ENCODE measurements around the gene GBP6. TPM values are rescaled to one million over a fixed set of nuclear protein-coding genes. Genes with fewer than 3 reads are reported as not detected.
"Not testable (repeated sequence)": the region's sequence is repeated elsewhere in the genome, so short reads cannot be mapped to it uniquely, and the experiment has no call there.

The GBP6 gene
- total RNA-seq, 3 donors from 2014 or later, result 0.09 TPM; not detected in 2

DNA sequence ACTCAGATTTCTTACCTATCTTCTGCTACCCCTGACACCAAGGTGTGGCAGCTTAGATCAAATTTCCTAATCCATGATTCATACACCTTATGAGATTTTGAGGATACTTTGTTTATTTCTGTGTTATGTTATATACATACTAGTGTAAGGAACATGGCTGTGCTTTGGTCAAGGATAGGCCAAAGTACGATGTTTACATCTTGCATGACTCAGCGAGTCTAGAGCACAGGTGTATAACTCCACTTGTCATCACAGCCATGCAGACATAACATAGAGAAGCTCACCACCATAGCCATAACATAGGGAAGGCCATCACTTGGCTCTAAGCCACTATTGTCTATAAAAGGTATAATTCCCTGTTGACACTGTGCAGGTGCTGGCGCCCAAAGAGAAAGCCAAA is 61.2 kb downstream of the GBP6 start:
- Histone ChIP-seq H3K4me3 (no peak overlapping the region), H3K36me3 (ENCODE audit: low read depth) (no peaks in the 10 kb centered on the region), H3K9me3 (no peaks in the 10 kb centered on the region), H3K4me1 (ENCODE audit: low read depth) (no peaks in the 10 kb centered on the region)
- DNase-seq (peak in 1 of 3 donors; percentile 24), ATAC-seq (peak; percentile 92)
- no peak for TF ChIP-seq CTCF (IDR thresholded peaks at IDR 0.05)
- intact Hi-C loops (cut with DNase I, micrococcal nuclease), result no loop called here

DNA sequence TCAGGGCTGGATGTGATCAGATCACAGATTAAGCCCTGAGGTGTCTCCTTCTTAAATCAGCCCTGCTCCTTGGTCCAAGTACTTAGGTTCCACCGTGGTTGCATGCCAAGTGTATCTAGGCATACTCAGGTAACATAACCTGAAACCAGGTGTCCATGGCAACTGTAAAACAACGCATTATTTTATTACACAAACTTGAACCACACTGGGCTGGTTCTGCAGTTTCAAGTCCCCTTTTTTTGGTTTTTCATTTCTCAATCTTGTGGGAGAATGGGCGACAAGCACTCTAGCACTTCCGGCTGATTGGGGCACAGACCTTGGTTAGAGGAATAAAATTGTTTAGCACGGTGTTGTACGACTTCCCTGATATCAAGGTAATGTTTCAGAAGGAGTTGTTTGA is 65.2 kb downstream of the GBP6 start:
- intact Hi-C loops (cut with DNase I, micrococcal nuclease), result no loop called here
- no peaks in the 10 kb centered on the region for H3K4me1 ChIP-seq (ENCODE audit: low read depth)
- no peaks in the 10 kb centered on the region for H3K9me3 ChIP-seq
- no peak overlapping the region for H3K4me3 ChIP-seq
- no peak for TF ChIP-seq CTCF (IDR thresholded peaks at IDR 0.05)
- no peak for ATAC-seq
- DNase-seq, result no peak
- H3K36me3 ChIP-seq (ENCODE audit: low read depth), result no peaks in the 10 kb centered on the region

DNA sequence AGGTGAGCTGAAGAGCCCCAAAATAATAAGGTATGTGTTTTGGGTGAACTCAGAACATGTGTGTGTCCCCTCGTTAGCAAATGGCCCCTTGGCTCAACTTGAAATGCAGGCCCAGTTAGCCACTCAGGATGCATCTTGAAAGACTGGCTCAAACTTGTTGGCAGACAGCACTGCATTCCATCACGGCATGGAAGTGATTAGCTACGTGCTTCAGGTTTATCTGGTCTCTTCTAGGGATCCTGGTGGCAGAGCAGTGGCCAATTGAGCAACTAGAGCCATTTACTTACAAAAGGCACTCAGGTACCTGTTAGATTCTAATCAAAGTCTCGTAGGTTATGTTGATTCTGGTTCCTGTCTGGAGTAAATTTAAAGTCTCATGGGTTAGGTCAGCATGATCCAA is 65.8 kb downstream of the GBP6 start:
- ATAC-seq, result not testable (repeated sequence)

DNA sequence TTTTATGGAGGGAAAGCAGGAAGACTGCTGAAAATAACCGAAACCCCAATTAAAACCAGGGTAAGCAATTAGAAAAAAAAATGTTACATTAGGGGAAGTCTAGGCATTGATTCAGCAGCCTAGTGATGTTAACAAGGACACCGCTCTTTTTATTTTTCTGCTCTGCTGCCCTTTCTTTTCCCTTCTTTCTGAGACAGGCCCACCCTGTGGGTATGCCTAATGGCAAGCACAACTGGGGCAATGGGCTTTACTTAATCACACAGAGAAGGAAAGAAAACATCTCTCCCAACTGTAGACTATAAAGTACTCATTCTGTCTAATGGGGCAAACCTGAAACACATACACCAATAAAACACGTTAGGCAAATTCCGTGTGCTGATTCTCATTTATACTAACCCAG is 69.6 kb downstream of the GBP6 start:
- no peak overlapping the region for H3K4me3 ChIP-seq
- intact Hi-C loops (cut with DNase I, micrococcal nuclease), result no loop called here
- ATAC-seq, result no peak
- H3K4me1 ChIP-seq (ENCODE audit: low read depth), result no peaks in the 10 kb centered on the region
- DNase-seq, result no peak
- peaks cover 4% of the 10 kb centered on the region for H3K9me3 ChIP-seq
- TF ChIP-seq CTCF (IDR thresholded peaks at IDR 0.05), result no peak
- H3K36me3 ChIP-seq (ENCODE audit: low read depth), result no peaks in the 10 kb centered on the region

More for the DNA sequence above, 65.8 kb downstream of the GBP6 start:
- H3K36me3 ChIP-seq (ENCODE audit: low read depth); H3K9me3 ChIP-seq; H3K4me1 ChIP-seq (ENCODE audit: low read depth); intact Hi-C loops (cut with DNase I, micrococcal nuclease); DNase-seq; H3K4me3 ChIP-seq: not testable (repeated sequence)

DNA sequence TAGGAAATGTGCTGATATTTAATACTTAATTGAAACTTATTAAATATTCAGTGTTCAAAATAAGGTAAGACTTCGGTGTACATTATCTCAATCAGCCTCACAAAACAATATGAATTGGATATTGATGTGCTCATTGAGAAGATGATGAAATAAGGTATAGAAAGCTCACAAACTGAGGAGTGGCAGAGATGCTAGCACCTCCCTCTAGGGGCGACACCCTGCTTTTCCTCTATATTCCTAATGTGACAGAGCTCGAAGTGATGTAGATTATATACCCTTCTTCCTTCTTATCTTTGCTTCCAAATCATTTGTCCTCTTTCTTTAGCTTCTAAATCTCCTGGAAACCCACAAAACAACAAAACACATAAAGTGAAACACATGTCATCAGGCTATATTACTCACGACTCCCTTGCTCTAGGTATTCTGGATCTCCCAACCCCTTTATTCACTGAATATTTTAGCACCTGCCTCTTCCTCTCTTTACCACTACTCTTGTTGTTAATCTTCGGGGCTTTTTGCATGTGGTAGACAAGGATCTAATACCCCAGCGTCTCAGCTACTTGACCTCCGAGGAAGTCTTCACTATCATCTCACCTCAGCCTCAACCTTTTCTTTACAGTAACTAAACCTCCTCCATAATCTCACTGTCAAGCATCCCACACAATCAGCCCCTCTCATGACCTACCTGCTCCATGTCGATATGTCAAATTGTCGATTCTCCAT is 70.4 kb downstream of the GBP6 start:
- H3K36me3 ChIP-seq (ENCODE audit: low read depth); H3K4me3 ChIP-seq; DNase-seq; ATAC-seq; H3K4me1 ChIP-seq (ENCODE audit: low read depth); intact Hi-C loops (cut with DNase I, micrococcal nuclease): not testable (repeated sequence)
- peaks cover 11% of the 10 kb centered on the region for H3K9me3 ChIP-seq

Other genes with a start within 250 kb of the GBP6 start
- 100 to 1,000 TPM in 1 of 3 donors, 10 to 100 TPM in 2; 65.4 to 128 (median 68.9) TPM for gene GBP2, start 237.9 kb upstream of the GBP6 start, total RNA-seq
- under 1 TPM in 1 of 3 donors, not detected in 2; 0.12 TPM for gene GBP7, start 188.1 kb upstream of the GBP6 start, total RNA-seq
- gene GBP4, start 165.1 kb upstream of the GBP6 start, total RNA-seq, result 1 to 10 TPM; 2.6 to 7.9 (median 7.5) TPM
- 1 to 10 TPM; 2.1 to 7.3 (median 3.3) TPM for gene GBP5, start 91.2 kb upstream of the GBP6 start, total RNA-seq
- gene LRRC8B, start 160.8 kb downstream of the GBP6 start, total RNA-seq, result 10 to 100 TPM; 11.2 to 16.1 (median 11.6) TPM